ENCODE data around the gene LRRK1.

DNA sequence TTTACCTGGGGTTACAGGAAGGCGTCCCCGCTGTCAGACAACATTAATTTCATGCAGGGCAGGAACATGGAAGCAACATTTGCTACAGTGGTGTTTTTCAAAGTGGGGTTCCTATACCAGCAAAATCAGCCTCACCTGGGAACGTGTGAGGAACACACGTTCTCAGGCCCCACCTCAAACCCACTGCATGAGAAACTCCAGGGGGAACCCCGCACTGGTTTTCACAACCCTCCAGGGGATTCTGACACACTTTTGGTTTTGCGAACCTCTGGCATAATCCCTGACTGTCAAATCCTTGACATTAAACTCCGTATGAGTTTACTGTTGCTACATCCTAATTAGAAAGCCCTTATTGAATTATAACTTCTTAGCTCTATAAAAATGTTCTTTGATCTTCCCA lies 127.7 kb downstream of the LRRK1 start:
- TF ChIP-seq CTCF (optimal IDR thresholded peaks at IDR 0.05 in 1 of 3, IDR thresholded peaks at IDR 0.05 in 1 of 3, conservative IDR thresholded peaks at IDR 0.05 in 1 of 3; ENCODE audit: extremely low read depth in 1 of 3, insufficient read depth in 2 of 3, low read length in 3 of 3) (no peak), EZH2 (IDR thresholded peaks at IDR 0.05; ENCODE audit: low read length) (no peak)
